Measurements from ENCODE around the gene S100Z. TPM values are rescaled to one million over a fixed set of nuclear protein-coding genes. Genes with fewer than 3 reads are reported as not detected.
"Not testable (repeated sequence)": the region's sequence is repeated elsewhere in the genome, so short reads cannot be mapped to it uniquely, and the experiment has no call there.

Gene S100Z
- not detected in 2 replicates for polyA plus RNA-seq (2014; cell fraction: cytosol; rRNA removed)
- not detected in 2 replicates for polyA plus RNA-seq (2014; cell fraction: nucleus; rRNA removed)

DNA sequence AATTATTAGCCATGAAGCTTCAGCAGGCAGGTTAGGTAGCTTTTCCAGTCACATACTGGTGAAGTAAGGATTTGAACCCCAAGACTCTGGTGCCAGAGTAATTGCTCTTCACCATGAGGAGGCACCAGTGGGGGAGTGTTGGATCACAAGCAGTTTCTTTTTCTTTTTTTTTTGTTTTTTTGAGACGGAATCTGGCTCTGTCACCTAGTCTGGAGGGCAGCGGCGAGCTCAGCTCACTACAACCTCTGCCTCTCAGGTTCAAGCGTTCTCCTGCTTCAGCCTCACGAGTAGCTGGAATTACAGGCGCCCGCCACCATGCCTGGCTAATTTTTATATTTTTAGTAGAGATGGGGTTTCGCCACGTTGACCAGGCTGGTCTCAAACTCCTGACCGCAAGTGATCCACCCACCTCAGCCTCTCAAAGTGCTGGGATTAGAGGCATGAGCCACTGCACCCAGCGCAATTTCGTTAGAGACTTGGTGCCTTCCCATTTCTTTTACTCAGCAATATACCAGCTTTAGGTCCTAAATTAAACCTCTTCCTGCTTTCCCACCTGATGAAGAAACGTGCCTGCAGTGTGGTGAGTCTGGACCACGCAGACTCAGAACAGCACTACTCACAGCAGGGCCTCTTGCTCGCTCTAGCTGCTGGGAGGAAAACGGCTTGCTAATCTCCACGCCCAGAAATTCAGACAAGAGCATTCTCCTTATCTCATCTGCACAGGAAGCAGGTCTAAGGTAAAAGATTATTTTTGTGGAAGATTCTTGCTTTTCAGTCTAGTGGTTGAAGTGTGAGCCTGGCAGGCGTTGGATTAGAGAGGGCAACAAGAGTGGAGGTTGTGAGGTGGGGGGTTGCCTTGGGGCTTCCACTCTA is at the start of gene S100Z:
Gene S100Z (plus strand): TSS at position 596 of the 873 bp plus-strand sequence. CDS start 25,346 bp downstream, outside the sequence.
- DNase-seq (ENCODE audit: low spot score) = no peak

DNA sequence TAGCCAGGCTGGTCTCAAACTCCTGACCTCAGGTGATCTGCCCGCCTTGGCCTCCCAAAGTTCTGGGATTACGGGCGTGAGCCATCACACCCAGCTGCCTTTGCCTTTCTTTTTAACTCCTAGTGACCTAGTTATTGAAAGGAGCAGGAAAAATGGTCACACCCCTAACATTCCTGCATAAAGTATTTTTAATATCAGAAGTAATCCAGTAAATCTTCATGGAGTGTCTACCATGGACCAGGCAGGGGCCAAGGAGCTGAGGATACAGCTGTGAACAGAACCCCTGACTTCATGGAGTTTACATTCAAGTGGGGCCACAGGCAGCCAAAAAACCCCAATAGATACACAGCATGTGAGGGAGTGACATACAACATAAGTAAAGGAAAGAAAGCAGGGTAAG is 49.2 kb upstream of the S100Z start:
- no peak for DNase-seq (ENCODE audit: low spot score)

GRCh38 chr5:76801159-76801802 is 48.5 kb upstream of the S100Z start:
- no peak for DNase-seq (ENCODE audit: low spot score)

DNA sequence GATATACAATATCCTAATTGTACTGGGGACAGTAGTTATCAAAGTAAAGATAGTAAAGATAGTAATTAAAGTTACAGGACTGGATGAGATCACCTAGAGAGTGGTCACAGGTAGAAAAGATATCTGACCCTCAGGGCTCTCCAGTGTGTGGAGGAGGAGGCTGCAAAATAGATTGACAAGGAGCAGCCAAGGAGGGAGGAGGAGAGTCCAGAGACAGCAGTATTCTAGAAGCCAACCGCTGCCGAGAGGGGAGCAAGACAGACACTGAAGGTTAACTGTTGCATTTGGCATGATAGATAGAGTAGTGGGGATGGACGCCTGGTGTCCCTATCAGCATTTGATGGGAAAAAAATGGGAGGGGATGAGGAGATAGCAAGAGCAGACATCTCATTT is 48.0 kb upstream of the S100Z start:
- no peak for DNase-seq (ENCODE audit: low spot score)

GRCh38 chr5:76804266-76804665 is 45.5 kb upstream of the S100Z start:
- DNase-seq (ENCODE audit: low spot score) = no peak

DNA sequence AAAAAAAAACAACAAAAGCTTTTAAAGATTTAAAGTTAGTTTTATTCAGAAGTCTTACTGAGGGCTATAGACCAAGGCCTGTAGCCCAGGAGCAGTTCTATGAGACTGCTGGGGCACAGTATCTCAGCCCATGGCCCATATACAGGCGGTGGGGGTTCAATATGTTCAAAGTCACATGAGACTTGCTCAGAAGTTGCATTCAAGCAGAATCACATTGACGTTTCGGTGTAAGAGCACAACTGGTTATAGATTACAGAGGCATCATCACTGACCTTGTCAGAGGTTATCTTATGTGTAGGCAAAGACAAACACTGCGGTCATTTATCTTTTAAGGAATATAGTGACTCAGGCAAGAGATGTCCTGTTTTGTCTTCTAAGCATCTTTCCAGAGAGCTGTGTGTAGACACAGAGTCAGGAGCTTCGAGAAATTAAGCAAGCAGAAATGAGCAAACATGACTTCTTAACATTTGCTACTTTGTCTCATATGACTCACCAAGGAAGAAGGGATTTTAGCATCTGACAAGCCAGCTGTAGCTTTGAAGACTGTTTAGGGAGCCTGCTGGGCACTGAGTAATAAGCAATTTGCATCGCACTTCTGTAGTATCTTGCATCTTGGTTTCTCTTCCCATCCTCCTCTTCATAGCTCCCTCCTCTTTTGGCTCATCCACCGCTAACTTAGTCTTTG is 43.9 kb upstream of the S100Z start:
- no peak for DNase-seq (ENCODE audit: low spot score)

- no peak for DNase-seq (ENCODE audit: low spot score)
These were observed 42.5 kb upstream of the S100Z start for GRCh38 chr5:76807296-76807695.

DNA sequence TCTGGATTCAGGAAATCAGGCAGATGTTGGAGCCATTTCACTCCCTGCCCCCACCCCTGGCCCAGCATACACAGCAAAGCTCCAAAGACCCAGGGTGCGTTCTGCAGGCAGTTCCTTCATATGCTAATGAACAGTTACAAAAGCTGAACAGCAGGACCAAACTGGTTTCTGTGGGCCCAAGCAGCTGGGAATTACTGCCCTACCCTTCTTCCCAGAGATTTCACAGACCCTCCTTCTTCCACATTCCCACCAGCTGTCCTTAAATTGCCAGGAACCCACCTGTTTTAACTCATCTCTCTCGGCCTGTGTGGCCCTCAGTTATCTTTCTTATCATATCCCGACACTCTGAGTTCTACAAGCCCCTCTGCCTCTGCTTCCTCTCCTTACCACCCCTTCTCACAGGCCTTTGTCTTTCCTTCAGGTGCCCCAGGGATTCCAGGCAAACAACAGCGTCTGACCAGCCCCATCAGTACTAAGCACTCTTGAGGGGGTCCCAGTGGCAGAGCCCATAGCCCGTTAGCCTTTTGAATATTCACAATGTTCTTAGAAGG is 41.6 kb upstream of the S100Z start:
- DNase-seq (ENCODE audit: low spot score) = peak; percentile 66

- DNase-seq (ENCODE audit: low spot score) = peak; percentile 42
These were observed 40.7 kb upstream of the S100Z start for GRCh38 chr5:76809141-76809540.

- DNase-seq (ENCODE audit: low spot score) = no peak
These were observed 39.6 kb upstream of the S100Z start for GRCh38 chr5:76810236-76810635.

GRCh38 chr5:76811214-76811613 is 38.6 kb upstream of the S100Z start:
- DNase-seq (ENCODE audit: low spot score) = no peak

DNA sequence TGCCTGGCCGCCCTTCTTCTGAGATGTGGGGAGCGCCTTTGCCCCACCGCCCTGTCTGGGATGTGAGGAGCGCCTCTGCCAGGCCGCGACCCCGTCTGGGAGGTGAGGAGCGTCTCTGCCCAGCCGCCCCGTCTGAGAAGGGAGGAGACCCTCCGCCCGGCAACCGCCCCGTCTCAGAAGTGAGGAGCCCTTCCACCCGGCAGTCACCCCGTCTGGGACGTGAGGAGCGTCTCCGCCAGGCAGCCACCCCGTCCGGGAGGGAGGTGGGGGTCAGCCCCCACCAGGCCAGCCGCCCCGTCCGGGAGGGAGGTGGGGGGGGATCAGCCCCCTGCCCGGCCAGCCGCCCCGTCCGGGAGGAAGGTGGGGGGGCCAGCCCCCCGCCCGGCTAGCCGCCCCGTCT is 37.6 kb upstream of the S100Z start:
- DNase-seq (ENCODE audit: low spot score) = not testable (repeated sequence)

DNA sequence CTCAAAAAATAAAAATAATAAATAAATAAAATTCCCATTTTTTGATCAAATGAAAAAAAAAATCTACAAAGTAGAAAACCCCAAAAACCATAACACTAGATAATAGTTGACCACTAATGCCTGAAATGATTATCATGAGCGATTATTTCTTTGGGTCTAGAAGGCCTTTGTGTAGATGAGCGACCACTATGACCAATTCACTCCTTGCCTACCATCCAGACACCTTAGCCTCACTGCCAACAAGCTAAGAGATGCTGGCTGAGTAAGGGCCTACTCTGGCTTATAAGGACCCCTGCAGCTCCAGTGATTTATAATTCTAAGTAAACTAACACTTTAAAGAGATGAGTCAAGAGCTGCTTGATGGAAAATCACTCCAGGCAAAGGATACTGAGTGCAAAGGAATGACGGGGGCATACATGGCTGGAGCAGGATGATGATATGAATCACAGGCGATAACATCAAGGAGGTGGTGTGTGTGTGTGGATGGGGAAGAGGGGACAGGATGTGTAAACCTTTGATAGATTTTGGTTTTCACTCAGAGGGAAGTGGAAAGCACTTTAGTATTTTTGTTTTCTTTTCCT is 35.7 kb upstream of the S100Z start:
- DNase-seq (ENCODE audit: low spot score) = no peak

DNA sequence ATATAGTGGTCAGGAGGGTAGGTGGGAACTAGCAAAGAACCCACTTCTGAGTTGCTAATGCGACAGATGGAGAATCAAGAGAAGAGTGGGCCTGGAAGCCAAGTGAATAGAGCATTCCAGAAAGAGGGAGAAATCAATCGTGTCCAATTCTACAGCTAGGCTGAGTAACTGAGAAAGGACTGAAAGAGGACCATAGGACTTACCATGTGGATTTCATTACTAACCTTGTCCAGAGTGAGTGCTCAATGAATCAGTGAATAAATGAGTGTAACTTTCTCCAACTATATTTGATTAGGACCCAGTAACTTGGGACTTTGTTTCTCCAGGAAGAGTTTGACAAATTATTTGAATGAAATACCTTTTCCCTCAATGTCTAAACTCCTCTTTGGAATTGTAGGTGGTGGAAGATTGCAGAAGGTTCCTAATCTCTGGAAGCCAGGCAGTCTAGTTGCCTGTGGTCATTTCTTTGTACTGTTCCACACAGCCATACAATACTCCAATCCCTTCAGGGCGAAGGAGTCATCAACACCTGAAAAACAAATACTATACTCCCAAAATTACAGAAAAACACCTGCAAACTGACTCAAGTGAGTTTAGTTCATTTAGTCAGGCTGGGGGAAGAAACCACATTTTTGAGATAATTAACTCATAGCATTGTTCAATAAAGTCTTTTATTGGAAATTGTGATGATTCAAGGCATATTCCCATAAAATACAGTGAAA is 33.5 kb upstream of the S100Z start:
- no peak for DNase-seq (ENCODE audit: low spot score)

GRCh38 chr5:76818844-76819831 is 30.7 kb upstream of the S100Z start, which contains the start of gene F2RL1:
TSS of gene F2RL1 (plus strand) at chr5:76819030. CDS start at chr5:76819183, 153 bp downstream.
- no peak for DNase-seq (ENCODE audit: low spot score)

- no peak for DNase-seq (ENCODE audit: low spot score)
These were observed 29.8 kb upstream of the S100Z start for GRCh38 chr5:76819851-76820525.

DNA sequence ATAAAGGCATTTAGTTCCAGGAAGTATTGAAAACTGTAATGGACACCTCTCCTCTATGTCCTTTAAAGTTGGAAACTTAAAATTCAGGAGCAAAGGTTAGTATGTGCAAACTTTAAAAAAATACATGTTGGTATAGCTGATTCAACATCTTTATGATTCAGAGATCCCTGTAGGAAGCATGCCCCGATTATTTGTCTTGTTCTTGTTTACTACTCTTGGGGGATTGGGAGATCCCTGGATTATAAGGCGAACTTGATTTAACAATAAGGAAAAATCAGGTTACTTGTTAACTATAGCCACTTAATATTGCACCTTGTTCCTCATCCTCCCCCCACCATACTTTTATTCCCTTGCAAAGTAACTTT is 29.3 kb upstream of the S100Z start:
- DNase-seq (ENCODE audit: low spot score) = no peak

GRCh38 chr5:76821136-76821535 is 28.7 kb upstream of the S100Z start:
- DNase-seq (ENCODE audit: low spot score) = no peak

All from SK-N-DZ (cell line).